Dermis blood vessel endothelial cell (primary cell): ENCODE measurements around the gene SUGCT. TPM values are rescaled to one million over a fixed set of nuclear protein-coding genes. Genes with fewer than 3 reads are reported as not detected.

Experiments used
- DNase-seq: peaks from one replicate; pipeline ENCODE4 v3.0.0; 2010
- total RNA-seq: library from RNA; depleted of rRNA; stranded (reverse); fragments of >200 nt; gene quantifications from 2 replicates; pipeline ENCODE4 v1.2.3, GENCODE V29; 2014

The SUGCT gene
- total RNA-seq, 1 donor from 2014 or later, result 1.0 TPM

- DNase-seq, result no peak
Measured at GRCh38 chr7:40884241-40884640, 749.4 kb downstream of the SUGCT start.

DNA sequence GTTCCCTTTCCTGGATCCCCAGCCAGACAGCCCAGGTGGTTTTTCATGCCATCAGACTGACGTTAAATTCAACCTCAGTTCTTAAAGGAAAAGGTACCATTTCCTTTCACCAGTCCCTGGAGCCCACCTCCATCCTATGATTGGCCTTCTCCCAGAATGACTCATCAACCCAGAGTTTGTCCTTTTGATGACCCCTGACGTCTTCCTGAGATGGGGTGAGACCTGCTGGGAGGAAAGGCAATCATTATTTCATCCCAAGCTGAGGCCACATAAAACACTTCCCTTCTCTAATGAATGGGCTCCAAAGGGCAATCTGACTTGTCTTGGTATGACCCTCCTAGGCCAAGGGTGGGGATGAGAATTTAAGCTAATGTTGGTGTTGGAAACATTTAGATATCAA lies 750.7 kb downstream of the SUGCT start:
- peak; percentile 3 for DNase-seq

GRCh38 chr7:40887099-40887498 lies 752.3 kb downstream of the SUGCT start:
- no peak for DNase-seq

- DNase-seq, result no peak
Measured at GRCh38 chr7:40888499-40888898, 753.7 kb downstream of the SUGCT start.

GRCh38 chr7:40889099-40889498 lies 754.3 kb downstream of the SUGCT start:
- DNase-seq, result no peak

DNA sequence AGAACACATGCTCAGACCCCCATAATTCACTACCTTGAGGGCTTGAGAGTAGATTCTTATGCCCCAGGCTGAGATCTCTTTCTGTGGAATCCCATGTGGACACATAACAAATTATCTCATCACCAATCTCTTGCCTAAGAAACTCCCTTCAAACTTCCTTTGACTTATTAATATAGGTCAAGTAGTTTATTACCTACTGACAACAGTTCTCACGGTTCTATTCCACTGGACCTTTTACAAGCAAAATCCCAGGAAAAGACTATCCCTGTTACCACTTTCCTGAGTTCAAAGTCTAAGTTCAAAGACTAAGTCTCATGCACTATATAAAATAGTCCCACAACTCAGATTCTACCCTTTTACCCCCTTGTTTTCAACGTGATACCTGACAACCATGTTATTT lies 754.7 kb downstream of the SUGCT start:
- DNase-seq, result no peak

DNA sequence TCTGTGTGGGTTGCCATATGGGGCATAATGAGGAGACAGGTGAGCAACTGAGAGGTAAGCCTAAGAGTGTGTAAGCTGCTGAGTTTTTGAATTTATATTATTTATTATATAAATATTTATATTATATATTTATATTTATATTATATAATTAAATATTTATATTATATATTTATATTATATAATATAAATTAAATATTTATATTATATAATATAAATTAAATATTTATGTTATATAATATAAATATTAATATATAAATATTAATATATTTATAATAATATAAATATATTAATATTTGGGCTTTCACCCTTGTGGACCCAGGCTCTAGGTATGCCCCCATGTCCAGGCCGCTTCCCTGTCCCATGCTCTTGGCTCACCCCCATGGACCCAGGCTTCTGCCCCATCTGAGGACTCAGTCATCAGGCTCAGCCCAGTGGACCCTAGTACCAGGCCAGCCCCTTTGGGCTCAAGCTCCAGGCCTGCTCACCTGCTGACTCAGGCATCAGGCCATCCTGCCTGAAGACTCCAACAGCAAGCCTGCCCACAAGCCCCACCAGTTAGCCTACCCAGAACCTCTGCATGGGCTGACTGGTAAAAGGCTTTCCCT lies 755.4 kb downstream of the SUGCT start:
- DNase-seq, result no peak

GRCh38 chr7:40891232-40891631 lies 756.4 kb downstream of the SUGCT start:
- no peak for DNase-seq

DNA sequence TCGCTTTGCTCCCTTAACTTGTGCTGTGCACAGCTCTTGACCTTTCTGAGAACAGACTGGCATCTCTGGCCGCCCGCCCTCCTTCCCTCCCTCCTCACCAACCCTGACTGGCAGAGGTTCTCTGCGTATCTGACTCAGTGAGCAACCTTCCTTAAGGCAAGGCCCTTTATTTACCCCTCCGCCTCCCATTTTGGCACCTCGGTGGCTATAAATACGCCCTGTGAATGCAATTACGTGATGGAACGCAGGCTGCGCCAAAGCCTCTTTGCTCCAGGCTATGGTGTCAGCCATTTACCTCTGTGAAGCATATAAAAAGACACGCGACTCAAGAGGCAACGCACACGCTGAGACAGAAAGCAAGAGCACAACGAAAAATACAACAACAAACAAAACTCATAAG lies 764.3 kb downstream of the SUGCT start:
- DNase-seq, result no peak

DNA sequence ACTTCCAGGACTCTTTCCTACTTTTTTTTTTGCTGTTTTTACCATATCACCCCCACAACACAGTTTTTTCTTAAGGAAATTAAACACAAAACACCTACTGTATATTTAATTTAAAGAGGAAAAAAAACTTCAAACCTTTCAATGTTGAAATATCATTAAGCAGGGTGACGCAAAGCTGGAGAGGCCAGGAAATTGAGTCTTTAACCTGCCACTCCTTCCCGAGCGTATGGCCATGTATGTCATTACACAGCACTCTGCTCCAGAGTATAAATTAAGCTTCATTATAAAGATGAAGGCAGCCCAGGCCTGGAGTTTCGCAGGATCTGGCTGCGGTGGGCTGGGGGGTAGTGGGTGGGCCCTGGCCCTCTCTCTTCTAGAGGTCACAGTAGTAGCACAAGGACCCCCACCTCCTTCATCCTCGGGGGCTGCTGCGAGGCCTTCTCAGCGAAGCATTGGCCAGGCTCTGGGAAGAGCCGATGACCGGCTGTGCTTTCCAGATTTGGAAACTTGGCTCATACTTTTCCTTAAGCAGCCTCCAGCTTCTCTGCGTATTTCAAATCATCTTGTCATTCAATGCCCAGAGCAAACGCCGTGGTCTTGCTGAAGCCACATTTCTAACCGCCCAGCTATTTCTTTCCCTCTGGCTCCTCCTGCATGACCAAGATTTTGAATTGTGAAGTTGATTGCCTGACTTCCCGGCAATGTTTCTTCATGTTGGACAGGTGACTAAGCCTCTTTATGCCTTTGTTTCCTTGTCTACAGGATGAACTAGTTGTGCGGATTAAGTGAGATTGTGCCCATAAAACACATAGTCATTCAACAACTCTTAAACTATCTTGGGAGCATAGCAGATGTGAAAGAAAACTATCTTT lies 765.1 kb downstream of the SUGCT start:
- no peak for DNase-seq

DNA sequence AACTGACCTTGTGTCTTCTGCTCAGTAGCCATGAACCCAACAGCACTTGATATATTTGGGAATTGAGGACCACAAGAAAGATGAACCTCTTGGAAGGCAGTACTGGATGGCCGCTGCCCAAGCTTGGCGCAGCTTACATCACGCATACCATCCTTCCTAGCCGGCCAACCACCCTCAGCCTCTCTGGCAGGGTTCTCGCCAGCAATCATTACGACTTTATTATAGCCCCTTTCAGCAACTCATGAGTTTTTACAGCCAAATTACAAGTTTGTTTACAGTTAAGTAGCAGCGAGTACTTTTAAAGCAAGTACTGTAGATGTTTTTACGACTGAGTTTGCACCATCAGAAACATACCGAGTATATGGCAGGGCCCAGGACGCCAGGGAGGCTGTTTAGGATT lies 769.1 kb downstream of the SUGCT start:
- no peak for DNase-seq

- DNase-seq, result no peak
Measured at GRCh38 chr7:40907286-40907685, 772.5 kb downstream of the SUGCT start.

DNA sequence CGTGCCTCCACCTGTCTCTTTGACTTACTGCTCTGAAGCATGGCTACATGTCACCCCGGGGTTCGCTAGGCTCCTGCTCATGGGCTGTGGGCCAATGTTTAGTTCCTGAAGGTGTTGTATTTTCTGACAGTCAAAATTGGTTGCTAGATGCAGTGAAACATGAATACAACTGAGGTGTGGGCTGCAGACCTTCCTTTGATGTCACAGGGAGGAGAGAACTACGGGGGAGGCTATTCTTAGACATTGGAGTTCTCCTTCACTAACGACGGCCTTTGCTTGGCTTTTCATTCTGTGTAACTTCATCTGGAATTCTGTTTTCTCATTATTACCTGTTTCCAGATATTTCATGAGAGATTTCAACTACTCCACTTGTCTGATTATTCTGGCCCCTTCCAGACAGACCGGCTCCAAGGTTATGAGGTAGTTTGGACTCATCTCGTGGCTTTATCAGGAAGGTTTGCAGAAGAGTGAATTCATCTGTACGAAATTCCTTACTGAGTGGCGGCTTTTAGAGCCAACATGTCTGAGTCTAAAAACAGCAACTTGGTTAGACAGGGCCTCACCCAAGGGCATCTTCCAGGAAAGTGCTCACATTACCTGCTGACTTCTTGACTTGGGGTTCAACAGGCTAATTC lies 774.7 kb downstream of the SUGCT start:
- DNase-seq, result no peak

Other genes starting within 250 kb of the SUGCT start
- gene CDK13, start 184.7 kb upstream of the SUGCT start, total RNA-seq, result 57.1 and 78.1 TPM in 2 replicates
- 12.5 and 19.1 TPM in 2 replicates for gene MPLKIP, start 383 bp upstream of the SUGCT start, total RNA-seq